IMR-90 (cell line): ENCODE data around the gene POLR3A. TPM values are rescaled to one million over a fixed set of nuclear protein-coding genes. Genes with fewer than 3 reads are reported as not detected.

ENCODE experiments used
- ATAC-seq: fragments of 200-7000 bp; cut with Tn5 transposase; 2 replicates; pipeline ENCODE4 v1.9.1; 2020; ENCODE audit warnings: low read depth, mild to moderate bottlenecking, moderate library complexity
- BruUV-seq: library from RNA; stranded (reverse); fragments of 400-500 nt; replicated peaks from 2 replicates; lab custom pipeline; 2021; lab: Mats Ljungman, UMichigan
- CTCF ChIA-PET: fragments of 300-600 bp; formaldehyde crosslinking; extraction: SDS; loops from one replicate; lab custom pipeline; 2021; ENCODE audit warnings: antibody characterized with exemption; lab: Yijun Ruan, JAX
- POLR2A ChIA-PET: fragments of 300-600 bp; sonication (Branson Sonifier 250); formaldehyde crosslinking; loops from one replicate; lab custom pipeline; 2022; ENCODE audit warnings: antibody characterized with exemption; ENCODE audit not compliant: unreplicated experiment; lab: Charles Lee
- DNase-seq: peaks from one replicate; pipeline ENCODE4 v3.0.0; 2013
- H2AFZ ChIP-seq: replicated peaks from 2 replicates; pipeline ENCODE3; 2013; ENCODE audit warnings: low read length, mild to moderate bottlenecking; ENCODE audit not compliant: poor library complexity
- H2AK5ac ChIP-seq: 2 replicates; pipeline ENCODE4 v1.6.1; 2013; ENCODE audit warnings: low read depth, low read length, inconsistent platforms
- H2AK9ac ChIP-seq: replicated peaks from 2 replicates; pipeline ENCODE3; 2013; ENCODE audit warnings: mild to moderate bottlenecking, low read depth, low read length, moderate library complexity; ENCODE audit not compliant: poor library complexity
- H2BK120ac ChIP-seq: 2 replicates; pipeline ENCODE4 v1.6.1; 2013; ENCODE audit warnings: low read depth, low read length, inconsistent platforms
- H2BK15ac ChIP-seq: 3 replicates; pipeline ENCODE4 v1.6.1; 2013; ENCODE audit warnings: low read depth, low read length, inconsistent platforms
- H2BK20ac ChIP-seq: 2 replicates; pipeline ENCODE4 v1.6.1; 2013; ENCODE audit warnings: low read depth, mild to moderate bottlenecking, inconsistent platforms, low read length, moderate library complexity
- H2BK5ac ChIP-seq: 2 replicates; pipeline ENCODE4 v1.6.1; 2013; ENCODE audit warnings: mild to moderate bottlenecking, low read depth, low read length, inconsistent platforms; ENCODE audit not compliant: poor library complexity, severe bottlenecking
- H3K14ac ChIP-seq: replicated peaks from 2 replicates; pipeline ENCODE4 v1.6.1; 2013; ENCODE audit warnings: low read depth, low read length, inconsistent platforms
- H3K18ac ChIP-seq: 2 replicates; pipeline ENCODE4 v1.6.1; 2013; ENCODE audit warnings: low read depth, low read length, control low read depth
- H3K23ac ChIP-seq: 2 replicates; pipeline ENCODE4 v1.6.1; 2013; ENCODE audit warnings: low read depth, low read length, inconsistent platforms
- H3K27ac ChIP-seq: 2 replicates; pipeline ENCODE4 v1.5.1; 2013; ENCODE audit warnings: mild to moderate bottlenecking, control low read depth, low read length; ENCODE audit not compliant: insufficient read depth
- H3K27me3 ChIP-seq: 2 replicates; pipeline ENCODE4 v1.6.1; 2013; ENCODE audit warnings: low read length; ENCODE audit not compliant: control insufficient read depth, insufficient read depth
- H3K36me3 ChIP-seq: 2 replicates; pipeline ENCODE4 v1.6.1; 2013; ENCODE audit warnings: low read length, mixed read lengths; ENCODE audit not compliant: control insufficient read depth, insufficient read depth
- H3K4ac ChIP-seq: 2 replicates; pipeline ENCODE4 v1.6.1; 2013; ENCODE audit warnings: low read depth, low read length, inconsistent platforms
- H3K4me1 ChIP-seq: 2 replicates; pipeline ENCODE4 v1.6.1; 2013; ENCODE audit warnings: low read length, mixed read lengths; ENCODE audit not compliant: control insufficient read depth, insufficient read depth
- H3K4me2 ChIP-seq: 2 replicates; pipeline ENCODE4 v1.6.1; 2013; ENCODE audit warnings: low read depth, mild to moderate bottlenecking, control low read depth, low read length, moderate library complexity
- H3K4me3 ChIP-seq: 2 replicates; pipeline ENCODE4 v1.5.1; 2013; ENCODE audit warnings: low read depth, mild to moderate bottlenecking, control low read depth, low read length, moderate library complexity; ENCODE audit not compliant: insufficient read depth
- H3K56ac ChIP-seq: 2 replicates; pipeline ENCODE4 v1.6.1; 2013; ENCODE audit warnings: low read length, inconsistent platforms; ENCODE audit not compliant: insufficient read depth; ENCODE audit errors: extremely low read depth
- H3K79me1 ChIP-seq, 2 experiments: 2 replicates each; pipeline ENCODE4 v1.6.1; 2013; ENCODE audit warnings: low read length in 2 of 2, inconsistent platforms in 1 of 2, low read depth in 1 of 2
- H3K9ac ChIP-seq: 2 replicates; pipeline ENCODE4 v1.6.1; 2013; ENCODE audit warnings: low read depth, low read length, control low read depth
- H3K9me1 ChIP-seq: 2 replicates; pipeline ENCODE4 v1.6.1; 2013; ENCODE audit warnings: low read length, inconsistent platforms; ENCODE audit not compliant: insufficient read depth
- H3K9me3 ChIP-seq: 2 replicates; pipeline ENCODE4 v1.6.1; 2013; ENCODE audit warnings: low read length; ENCODE audit not compliant: control insufficient read depth, insufficient read depth
- H4K20me1 ChIP-seq: 2 replicates; pipeline ENCODE4 v1.6.1; 2013; ENCODE audit warnings: low read length, inconsistent platforms; ENCODE audit not compliant: insufficient read depth
- H4K5ac ChIP-seq: 2 replicates; pipeline ENCODE4 v1.6.1; 2013; ENCODE audit warnings: mild to moderate bottlenecking, low read depth, low read length, control low read depth
- H4K8ac ChIP-seq, 2 experiments: 2 replicates each; pipeline ENCODE4 v1.6.1; 2013; ENCODE audit warnings: low read depth in 2 of 2, low read length in 2 of 2, control low read depth in 1 of 2, inconsistent platforms in 1 of 2
- H4K91ac ChIP-seq: 2 replicates; pipeline ENCODE4 v1.6.1; 2013; ENCODE audit warnings: low read depth, low read length, inconsistent platforms; ENCODE audit not compliant: insufficient read depth
- CTCF ChIP-seq: conservative IDR thresholded peaks from 2 replicates; pipeline ENCODE4 v1.5.1; 2012; ENCODE audit warnings: mild to moderate bottlenecking, low read depth, low read length, improper control_type of control experiment
- ELK1 ChIP-seq: fragments of 150-350 bp; IDR thresholded peaks from 2 replicates; pipeline ENCODE4 v1.6.1; 2016; ENCODE audit warnings: low read depth, mild to moderate bottlenecking, low read length, moderate library complexity, borderline replicate concordance
- MAFK ChIP-seq: IDR thresholded peaks from 2 replicates; pipeline ENCODE4 v1.6.1; 2012; ENCODE audit warnings: low read depth, low read length, improper control_type of control experiment
- MAZ ChIP-seq: IDR thresholded peaks from 2 replicates; pipeline ENCODE4 v1.6.1; 2012; ENCODE audit warnings: low read depth, mild to moderate bottlenecking, low read length, improper control_type of control experiment, moderate library complexity, borderline replicate concordance
- NFE2L2 ChIP-seq: fragments of 150-350 bp; IDR thresholded peaks from 2 replicates; pipeline ENCODE4 v1.6.1; 2016; ENCODE audit warnings: low read depth, mild to moderate bottlenecking, low read length
- POLR2A ChIP-seq: IDR thresholded peaks from 2 replicates; pipeline ENCODE4 v1.6.1; 2012; ENCODE audit warnings: mild to moderate bottlenecking, low read depth, low read length
- RAD21 ChIP-seq: IDR thresholded peaks from 2 replicates; pipeline ENCODE4 v1.6.1; 2012; ENCODE audit warnings: low read length, improper control_type of control experiment
- RCOR1 ChIP-seq: IDR thresholded peaks from 2 replicates; pipeline ENCODE4 v1.6.1; 2012; ENCODE audit warnings: mild to moderate bottlenecking, low read length, improper control_type of control experiment; ENCODE audit not compliant: insufficient replicate concordance
- SMC3 ChIP-seq: fragments of 150-350 bp; IDR thresholded peaks from 2 replicates; pipeline ENCODE4 v1.6.1; 2016; ENCODE audit warnings: low read depth, mild to moderate bottlenecking, antibody characterized with exemption, low read length, moderate library complexity
- USF2 ChIP-seq: fragments of 150-350 bp; IDR thresholded peaks from 2 replicates; pipeline ENCODE4 v1.6.1; 2017; ENCODE audit warnings: mild to moderate bottlenecking, antibody characterized with exemption, low read length, low read depth
- WGBS, 2 experiments: methylation state at CpG; one replicate each; pipeline versions ENCODE4 v1.1.5 to v1.1.7; 2013; ENCODE audit warnings: missing lambda C conversion rate in 2 of 2; ENCODE audit not compliant: insufficient read length in 1 of 2; ENCODE audit errors: extremely low coverage in 2 of 2; 5-methylcytosine and 5-hydroxymethylcytosine counted together
- dilution Hi-C: fragments of 300-500 bp; cut with HindIII; formaldehyde crosslinking; loops from one replicate; pipeline ENCODE4 v1.14.3; 2018; ENCODE audit warnings: low sequenced_read_pairs; ENCODE audit not compliant: unreplicated experiment
- in situ Hi-C: fragments of 300-500 bp; cut with MboI; formaldehyde crosslinking; loops from 3 replicates; pipeline ENCODE4 v1.14.3; 2019; ENCODE audit warnings: low sequenced_read_pairs, inconsistent platforms, mixed read lengths
- intact Hi-C: fragments of 100-400 bp; cut with micrococcal nuclease; formaldehyde crosslinking; loops from 2 replicates; pipeline ENCODE4 v1.10.0; 2022
- polyA plus RNA-seq, 3 experiments: library from polyadenylated mRNA; depleted of rRNA; stranded (reverse); fragments of >200 nt; gene quantifications; 2 replicates each; pipeline ENCODE4 v1.2.3, GENCODE V29; 2012; ENCODE audit warnings: low replicate concordance in 1 of 3
- total RNA-seq: library from RNA; depleted of rRNA; stranded (reverse); fragments of >200 nt; gene quantifications from 2 replicates; pipeline ENCODE4 v1.2.3, GENCODE V29; 2012

POLR3A gene
- total and polyA plus RNA-seq, 2 of the 4 experiments (the other 2 are of a cell fraction), result 11.9 to 24.4 TPM

- Histone ChIP-seq H3K4me3 (no peak overlapping the region), H3K4me2 (no peak overlapping the region), H2AK5ac (no peak overlapping the region), H3K18ac (no peak overlapping the region), H3K27ac (no peak overlapping the region), H2BK5ac (no peak overlapping the region), H3K27me3 (no peaks in the 10 kb centered on the region), H3K4ac (no peak overlapping the region), H3K56ac (no peak overlapping the region), H3K23ac (no peak overlapping the region), H2AFZ (no peak overlapping the region), H2BK20ac (no peak overlapping the region), H3K4me1 (no peaks in the 10 kb centered on the region), H3K36me3 (peaks cover 52% of the 10 kb centered on the region), H4K91ac (no peak overlapping the region), H4K5ac (no peak overlapping the region), H3K9ac (no peak overlapping the region), H3K79me1 (peaks cover 7 to 23% of the 10 kb centered on the region in 2 experiments; a peak in 3 of 4 replicates), H2BK120ac (no peak overlapping the region), H3K9me3 (no peaks in the 10 kb centered on the region), H2AK9ac (no peak overlapping the region), H3K9me1 (peaks cover 4% of the 10 kb centered on the region; the same call in 1 of the 2 replicates), H4K8ac (no peak overlapping the region), H2BK15ac (no peak overlapping the region), H3K14ac (no peak overlapping the region), H4K20me1 (no peaks in the 10 kb centered on the region)
- POLR2A ChIA-PET, result no interaction called here
- dilution Hi-C loops, result no loop called here
- no peak for TF ChIP-seq CTCF
- no peak for TF ChIP-seq RCOR1
- TF ChIP-seq RAD21, result no peak
- no peak for TF ChIP-seq SMC3
- TF ChIP-seq NFE2L2, result no peak
- TF ChIP-seq USF2, result no peak
- TF ChIP-seq MAZ, result no peak
- TF ChIP-seq ELK1, result no peak
- no peak for TF ChIP-seq POLR2A
- TF ChIP-seq MAFK, result no peak
- no TSS peak for BruUV-seq
- in situ Hi-C loops, result loop anchor here (5.0 kb wide), 1 partner anchor 131 kb away; no protein-coding TSS in a partner anchor
- ATAC-seq, result no peak
- intact Hi-C loops, result no loop called here
- DNase-seq, result no peak
- CTCF ChIA-PET, result interaction anchor here (1.0 kb wide), 1 partner anchor 133 kb away, joined by 3 read pairs; no protein-coding TSS in a partner anchor
- no CpG with 5 or more reads among the region's 3 CpGs for WGBS, 2 experiments
Observed at GRCh38 chr10:77977934-77978333, 51.4 kb downstream of the POLR3A start.
